Measurements from ENCODE around the gene MOBP.

Gene MOBP

GRCh38 chr3:39542588-39542988 is 75.1 kb downstream of the MOBP start:
- no peak for DNase-seq

- no peak for DNase-seq
Measured at GRCh38 chr3:39548282-39548681, 80.8 kb downstream of the MOBP start.

GRCh38 chr3:39550354-39551051 is 83.0 kb downstream of the MOBP start:
- no peak for DNase-seq
